H1 (cell line): ENCODE measurements around the gene DEXI. TPM values are rescaled to one million over a fixed set of nuclear protein-coding genes. Genes with fewer than 3 reads are reported as not detected.

Experiments used
- BCL11A ChIP-seq, 2 experiments: IDR thresholded peaks; one replicate each; pipeline ENCODE4 v1.6.1; 2011; ENCODE audit warnings: low read depth in 2 of 2, low read length in 2 of 2, mild to moderate bottlenecking in 2 of 2
- BRCA1 ChIP-seq: IDR thresholded peaks from 2 replicates; pipeline ENCODE4 v1.6.1; 2012; ENCODE audit warnings: low read depth, low read length, improper control_type of control experiment
- CHD2 ChIP-seq: IDR thresholded peaks from 2 replicates; pipeline ENCODE4 v1.6.1; 2012; ENCODE audit warnings: low read length, improper control_type of control experiment
- CHD7 ChIP-seq: fragments of 300-600 bp; sonication (generic); IDR thresholded peaks from 2 replicates; pipeline ENCODE4 v1.7.1; 2012; ENCODE audit warnings: low read length, moderate library complexity, mild to moderate bottlenecking, inconsistent platforms; ENCODE audit not compliant: insufficient replicate concordance
- SP1 ChIP-seq: IDR thresholded peaks from 2 replicates; pipeline ENCODE4 v1.6.1; 2011; ENCODE audit warnings: low read depth, low read length
- polyA plus RNA-seq, 7 experiments: library from polyadenylated mRNA; depleted of rRNA in 3 of 7; stranded (reverse) in 5 of 7; unstranded in 2 of 7; fragments of >200 nt in 5 of 7; fragments of 200-250 nt in 2 of 7; gene quantifications; 1 replicate in 5 of 7; 2 replicates in 1 of 7; 4 replicates in 1 of 7; pipeline versions ENCODE4 v1.2.1 to v1.2.3, GENCODE V29; 2011 to 2013; ENCODE audit warnings: missing spikeins in 2 of 7, mixed read lengths in 2 of 7
- total RNA-seq: library from RNA; stranded (reverse); fragmentation: NEBNext Ultra II Directional; extraction: Animal tissue kit (Norgen Biotek cat#: 25700); gene quantifications from 2 replicates; pipeline ENCODE4 v1.2.1, GENCODE V29; 2021
- TF ChIP-seq, protein P1 (sequence below): IDR thresholded peaks from 2 replicates; pipeline ENCODE4 v1.6.1; 2011; ENCODE audit warnings: low read depth, mild to moderate bottlenecking, low read length; ENCODE audit not compliant: insufficient read depth

DEXI gene
- total and polyA plus RNA-seq, 2 of the 8 experiments (the other 6 are each of a cell fraction or from before 2014, with no cell fraction given): 39.5 to 47.3 TPM

- TF ChIP-seq CHD7: no peak
- TF ChIP-seq CHD2: no peak
- TF ChIP-seq, protein P1, sequence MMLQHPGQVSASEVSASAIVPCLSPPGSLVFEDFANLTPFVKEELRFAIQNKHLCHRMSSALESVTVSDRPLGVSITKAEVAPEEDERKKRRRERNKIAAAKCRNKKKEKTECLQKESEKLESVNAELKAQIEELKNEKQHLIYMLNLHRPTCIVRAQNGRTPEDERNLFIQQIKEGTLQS: no peak
- no peak for TF ChIP-seq SP1
- TF ChIP-seq BRCA1: no peak
- TF ChIP-seq BCL11A (IDR thresholded peaks at IDR 0.05; ENCODE audit: low read depth in 2 of 2, low read length in 2 of 2): no peak
Observed at GRCh38 chr16:10935226-10935915, 6.9 kb downstream of the DEXI start (continued).
